HG03045 (cell line): ENCODE measurements around the gene SSBP3.
A peak's percentile ranks its signal among the peaks of the same experiment; 100 is the strongest.
"Not testable (repeated sequence)": the region's sequence is repeated elsewhere in the genome, so short reads cannot be mapped to it uniquely, and the experiment has no call there.

ENCODE experiments used
- ATAC-seq: cut with Tn5 transposase; IDR thresholded peaks from one replicate; pipeline ENCODE4 v1.9.1; 2021; ENCODE audit warnings: mild to moderate bottlenecking, moderate library complexity; ENCODE audit not compliant: unreplicated experiment

SSBP3 gene

DNA sequence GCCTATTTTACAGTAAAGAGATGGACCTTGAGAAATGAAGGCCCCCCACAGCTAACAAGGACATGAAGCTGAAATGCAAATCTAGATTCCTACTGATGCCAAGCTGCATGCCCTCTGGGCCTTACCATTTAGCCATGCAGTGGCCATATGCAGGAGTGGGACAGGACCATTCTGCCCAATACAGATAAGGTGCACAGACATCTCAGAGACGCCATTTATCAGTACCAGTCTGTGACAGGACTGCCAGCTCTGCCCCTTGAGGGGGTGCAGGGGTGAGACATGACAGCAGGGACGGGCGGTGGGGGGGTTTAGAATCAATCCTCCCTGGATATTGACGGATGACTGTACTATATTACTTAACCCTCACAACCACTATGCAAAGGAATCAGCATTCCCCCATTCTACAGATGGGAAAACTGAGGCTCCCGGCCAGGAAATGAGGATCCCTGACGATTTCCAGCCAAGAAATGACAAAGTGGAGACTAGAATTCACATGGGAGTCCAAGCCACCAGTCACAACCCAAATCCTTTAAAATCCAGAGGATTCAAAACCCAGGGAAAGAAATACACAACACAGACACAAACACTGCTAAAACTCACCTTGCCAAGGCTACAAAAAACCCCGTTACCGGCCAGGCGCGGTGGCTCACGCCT lies 10.8 kb downstream of the SSBP3 start:
- no peak for ATAC-seq

DNA sequence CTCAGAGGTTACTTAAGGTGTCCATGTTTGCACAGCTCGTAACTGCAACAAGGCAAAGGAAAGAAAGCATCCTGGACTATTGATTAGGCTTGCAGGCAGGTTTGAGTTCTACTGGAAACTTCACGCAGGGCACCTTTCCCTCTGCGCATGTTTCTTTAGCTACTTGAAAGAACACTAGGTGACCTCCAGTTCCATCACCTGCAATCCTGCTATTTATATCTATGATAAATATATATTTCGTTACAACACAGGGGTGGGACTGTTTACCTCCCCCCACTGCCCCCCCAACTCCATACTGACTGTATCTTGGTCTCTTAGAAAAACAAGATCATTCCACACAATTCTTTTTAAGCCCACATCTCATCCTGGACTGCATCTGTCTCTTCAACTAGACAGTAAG lies 12.1 kb downstream of the SSBP3 start:
- no peak for ATAC-seq

DNA sequence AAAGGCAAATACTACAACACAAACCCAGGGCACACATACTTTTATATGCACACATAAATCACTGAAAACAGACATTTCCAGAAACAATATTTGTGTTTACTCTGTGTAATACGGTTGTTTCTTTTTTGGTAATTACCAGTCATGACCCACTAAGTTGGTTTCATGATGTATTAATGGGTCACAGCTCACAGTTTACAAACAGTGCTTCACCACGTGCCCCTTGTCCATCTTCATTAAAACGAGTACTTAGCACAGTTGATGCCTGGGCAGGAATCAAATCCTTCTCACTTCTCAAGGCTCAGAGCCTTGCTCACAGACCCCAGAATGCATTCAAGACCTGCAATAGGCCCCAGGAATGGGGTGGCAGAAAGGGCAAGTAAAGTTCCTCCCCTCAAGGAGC lies 13.8 kb downstream of the SSBP3 start:
- no peak for ATAC-seq

DNA sequence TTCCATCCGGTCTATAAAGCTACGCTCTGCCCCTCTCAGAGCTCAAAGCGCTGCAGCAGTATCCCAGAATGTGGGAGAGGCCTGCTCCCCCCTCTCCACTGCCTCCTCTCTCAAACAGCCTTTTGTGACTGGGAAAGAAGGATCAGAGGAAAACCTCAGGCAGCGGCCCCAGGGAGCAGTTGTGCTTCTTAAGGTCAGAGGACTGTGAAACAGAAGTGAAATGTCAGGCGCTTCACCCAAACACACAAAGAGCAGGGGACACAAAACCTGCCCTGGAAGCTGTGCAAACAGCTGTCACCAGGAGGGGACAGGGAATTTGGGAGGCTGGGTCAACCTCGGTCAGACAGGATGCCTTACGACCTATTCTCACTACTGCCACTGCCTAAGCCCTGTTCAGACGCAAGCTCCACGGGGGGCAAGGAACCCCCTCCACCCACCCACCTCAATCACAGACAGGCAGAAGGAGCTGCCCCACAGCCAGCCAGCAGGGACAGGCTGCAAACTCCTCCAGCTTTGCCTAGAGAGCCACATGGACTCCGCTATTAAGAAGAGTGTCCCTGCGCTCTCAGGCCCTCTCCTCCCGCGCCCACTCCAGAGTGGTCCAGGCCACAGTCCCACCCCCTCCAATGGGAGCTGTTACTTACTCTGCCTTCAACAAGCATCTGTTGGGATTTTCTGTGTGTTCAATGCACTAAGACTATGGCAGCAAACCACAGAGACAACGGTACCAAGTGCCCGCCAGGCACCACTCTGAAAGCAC lies 14.6 kb downstream of the SSBP3 start:
- no peak for ATAC-seq

- no peak for ATAC-seq
Observed at GRCh38 chr1:54390655-54391054, 15.5 kb downstream of the SSBP3 start.

- ATAC-seq: not testable (repeated sequence)
Observed at GRCh38 chr1:54389608-54390007, 16.6 kb downstream of the SSBP3 start.

GRCh38 chr1:54387419-54387818 lies 18.8 kb downstream of the SSBP3 start:
- no peak for ATAC-seq

GRCh38 chr1:54385727-54386022 lies 20.5 kb downstream of the SSBP3 start:
- ATAC-seq: no peak

DNA sequence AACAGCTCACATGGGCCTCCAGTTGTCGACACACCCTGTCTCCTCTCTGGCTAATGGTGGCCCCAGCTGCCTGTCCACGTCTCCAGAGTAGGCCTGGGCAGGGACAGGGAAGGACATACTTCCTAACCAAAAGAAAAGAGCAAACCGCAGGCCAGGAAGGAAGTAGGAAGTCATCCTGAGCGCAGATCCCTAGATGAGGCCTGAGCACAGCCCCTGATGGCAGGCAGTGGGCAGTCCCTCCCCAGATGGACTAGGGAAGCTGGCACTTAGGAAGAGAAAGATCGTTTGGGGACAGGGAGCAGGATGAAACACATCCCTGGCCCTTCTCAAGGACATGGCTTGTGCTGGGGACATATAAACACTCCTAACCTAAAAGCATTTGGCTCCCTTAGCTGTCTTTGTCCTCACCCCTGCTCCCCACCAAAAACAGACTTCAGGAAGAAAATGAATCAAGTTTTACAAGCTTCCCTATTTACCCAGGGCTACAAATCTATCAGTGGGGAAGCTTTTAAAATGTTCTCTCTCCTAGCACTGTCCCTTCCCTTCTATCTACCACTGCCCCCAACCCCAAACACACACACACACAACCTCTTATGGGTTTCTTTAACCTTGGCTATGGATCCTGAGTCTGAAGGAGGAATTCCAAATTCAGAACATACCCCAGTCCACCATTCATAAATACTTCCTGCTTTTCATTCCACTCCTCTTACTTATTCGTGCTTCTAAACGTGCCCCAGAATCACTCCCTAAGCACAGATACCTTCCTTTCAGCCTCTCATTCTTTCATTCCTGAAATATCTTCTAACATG lies 21.1 kb downstream of the SSBP3 start:
- ATAC-seq: no peak

DNA sequence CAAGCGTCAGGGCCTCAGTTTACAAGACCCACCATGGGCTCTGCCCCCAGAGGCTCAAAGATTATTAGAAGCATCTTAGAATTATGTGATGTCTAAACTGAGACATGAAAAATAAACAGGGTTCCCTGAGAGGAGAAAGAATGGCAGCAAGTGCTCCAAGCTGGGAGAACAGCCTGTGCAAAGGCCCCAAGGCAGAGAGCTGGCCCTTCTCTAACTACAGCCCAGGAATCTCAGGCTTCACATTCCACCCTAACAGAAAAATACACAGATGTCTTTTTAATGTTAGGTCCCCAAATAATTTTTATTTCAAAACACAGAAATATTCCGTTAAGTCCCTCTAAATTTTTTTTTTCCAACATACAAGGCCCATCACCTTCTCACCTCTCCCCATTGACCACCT lies 21.7 kb downstream of the SSBP3 start:
- no peak for ATAC-seq

GRCh38 chr1:54381524-54381923 lies 24.7 kb downstream of the SSBP3 start:
- ATAC-seq: no peak

DNA sequence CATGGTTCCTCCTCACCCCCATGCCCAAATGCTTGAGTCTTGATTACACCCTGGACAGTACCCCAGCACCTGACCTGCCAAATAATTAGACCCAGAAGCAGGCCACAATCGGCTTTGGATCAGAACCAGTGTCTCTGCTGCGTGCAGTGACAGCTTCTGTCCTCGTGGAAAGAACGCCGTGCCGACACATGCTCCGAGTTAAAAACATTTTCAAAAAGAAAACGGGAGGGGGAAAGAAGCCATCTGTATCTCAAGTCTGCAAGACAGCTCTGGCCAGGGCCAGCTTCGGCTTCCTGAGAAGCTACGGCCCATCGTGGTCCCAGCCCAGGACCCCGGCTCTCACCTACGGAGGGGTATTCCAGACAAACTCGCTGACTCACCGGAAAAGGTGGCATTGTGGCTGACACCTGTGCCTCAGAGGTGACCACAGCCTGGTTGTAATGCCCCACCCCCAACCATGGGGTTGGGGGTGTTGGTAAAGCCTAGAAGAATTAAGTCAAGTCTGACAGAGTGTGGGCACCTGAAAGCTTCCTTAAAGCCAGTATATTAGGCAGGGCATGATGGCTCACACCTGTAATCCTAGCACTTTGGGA lies 25.8 kb downstream of the SSBP3 start:
- ATAC-seq: no peak

DNA sequence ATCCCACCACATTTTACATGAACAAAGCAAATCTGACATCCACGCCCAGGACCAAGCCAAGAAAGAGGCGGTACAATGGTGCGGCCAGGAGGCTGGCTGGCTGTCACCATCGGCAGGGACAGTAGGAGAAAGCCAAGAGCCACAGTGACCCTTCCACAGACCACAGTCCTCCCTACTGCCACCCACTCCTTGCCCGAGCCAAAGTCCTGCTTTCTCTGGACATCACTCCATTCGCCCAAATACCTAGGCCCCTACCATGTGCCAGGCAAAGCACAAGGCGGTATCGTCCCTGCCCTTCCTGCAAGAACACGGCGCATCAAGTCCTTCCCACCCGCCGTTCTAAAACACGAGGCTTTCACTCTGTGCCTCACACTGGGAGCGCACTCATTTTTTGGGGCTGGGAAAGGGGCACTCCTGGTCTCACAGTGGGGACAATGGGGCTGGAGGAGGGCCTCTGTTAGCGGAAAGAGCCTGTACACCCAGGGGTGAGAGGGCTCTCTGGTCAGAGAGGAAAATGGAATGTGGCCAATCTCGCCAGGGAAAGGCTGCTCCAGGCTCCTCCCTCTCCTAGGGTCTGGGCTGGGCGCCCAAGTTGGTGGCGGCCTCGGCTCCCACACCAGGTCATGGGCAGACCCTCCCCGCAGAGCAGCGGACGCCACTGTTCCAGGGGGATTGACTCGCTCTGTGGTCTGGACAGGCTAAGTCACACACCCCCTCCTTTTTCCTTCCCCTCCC lies 26.5 kb downstream of the SSBP3 start:
- no peak for ATAC-seq

DNA sequence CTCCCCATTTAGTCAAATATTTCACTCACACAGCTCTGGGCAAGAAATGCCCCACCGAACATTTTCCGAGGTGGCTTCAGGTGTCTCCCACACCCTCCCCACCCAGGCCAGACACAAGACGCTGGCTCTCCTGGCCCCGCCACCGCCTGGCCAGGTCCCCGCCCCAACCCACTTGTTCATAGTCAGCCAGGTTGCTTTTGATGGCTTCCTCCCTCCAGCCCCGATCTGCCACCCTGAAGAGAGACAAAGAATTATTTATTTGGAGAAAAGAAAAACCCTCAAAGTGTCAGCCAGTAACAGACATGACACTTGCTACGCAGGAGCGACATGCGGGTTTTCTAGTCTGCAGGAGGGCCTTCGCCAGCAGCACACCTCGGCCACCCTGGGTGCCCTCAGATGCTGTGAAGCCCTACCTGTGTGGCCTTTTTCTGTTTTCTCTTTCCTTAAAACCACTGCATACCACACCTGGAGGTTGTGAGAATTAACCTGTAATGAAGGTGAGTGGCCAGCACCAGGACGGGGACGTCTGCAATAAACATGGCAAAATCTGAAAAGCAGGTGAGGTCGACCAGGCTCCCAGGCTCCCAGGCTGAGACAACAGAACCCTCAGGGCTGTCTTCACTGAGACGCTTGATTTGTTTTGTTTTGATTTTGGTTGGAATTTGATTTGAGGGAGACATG lies 27.2 kb downstream of the SSBP3 start:
- no peak for ATAC-seq

DNA sequence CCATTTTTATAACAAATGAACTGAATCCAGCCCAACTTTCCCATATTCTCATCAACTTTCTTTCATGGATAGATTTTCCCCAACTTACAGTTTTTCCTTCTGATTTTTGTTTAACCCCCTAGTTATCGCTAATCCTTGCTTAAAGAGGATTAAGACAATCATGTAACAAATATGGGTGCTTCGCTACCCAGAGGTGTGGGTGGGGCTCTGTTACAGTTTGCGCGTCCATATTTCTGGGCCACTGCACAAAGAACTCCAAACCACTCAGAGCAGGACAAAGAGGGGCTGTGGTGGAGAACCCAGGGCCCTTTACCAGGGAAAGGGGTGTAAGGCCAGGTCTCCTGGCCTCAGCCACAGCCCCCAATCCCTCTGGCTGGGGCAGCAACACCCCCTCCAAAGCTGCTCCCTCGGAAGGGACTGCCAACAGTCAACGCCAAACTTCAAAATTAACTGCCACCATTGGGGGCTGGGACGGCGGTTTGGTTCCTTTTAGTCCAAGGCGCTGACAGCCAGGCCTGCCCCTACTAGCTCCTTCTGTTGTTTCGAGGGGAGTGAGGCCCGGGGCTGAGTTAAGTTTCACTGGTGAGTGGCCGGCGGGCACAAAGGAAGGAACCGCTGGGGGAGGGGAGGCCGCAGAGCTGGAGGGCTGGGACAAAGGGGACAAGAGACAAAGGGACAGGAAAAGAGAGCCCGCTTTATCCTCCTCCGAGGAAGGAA lies 27.9 kb downstream of the SSBP3 start:
- ATAC-seq: no peak

DNA sequence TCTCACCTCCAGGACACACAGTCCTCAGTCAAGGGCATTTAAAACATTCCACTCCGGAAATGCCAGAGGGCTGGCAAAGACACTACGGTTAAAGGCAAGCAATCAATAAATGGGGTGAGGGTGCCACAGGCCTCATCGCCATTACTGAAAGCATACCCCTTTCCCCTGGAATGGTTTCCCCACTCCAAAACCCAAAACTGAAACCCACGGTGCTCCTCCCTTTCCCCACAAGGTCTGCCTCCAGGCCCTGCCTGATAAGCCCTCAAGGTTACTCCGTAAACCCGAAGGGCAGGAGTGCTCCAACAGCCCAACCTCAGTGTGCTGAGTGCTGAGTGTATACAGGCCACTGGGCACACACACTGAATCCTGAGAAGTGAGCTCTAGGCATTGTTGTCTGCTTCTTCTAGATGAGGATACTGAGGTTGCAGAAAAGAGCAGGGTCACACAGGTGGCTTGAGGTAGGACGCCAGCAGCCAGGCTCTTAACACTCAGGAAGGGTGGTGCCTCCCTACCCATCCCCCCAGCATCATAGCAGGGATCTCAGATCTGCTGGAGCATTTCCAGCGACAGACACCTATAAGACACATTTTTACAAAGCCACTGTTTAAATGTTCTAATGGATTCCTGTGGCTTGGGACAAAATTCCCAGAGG lies 29.0 kb downstream of the SSBP3 start:
- no peak for ATAC-seq

- ATAC-seq: peak; percentile 64
Observed at GRCh38 chr1:54376430-54377039, 29.7 kb downstream of the SSBP3 start.

GRCh38 chr1:54375712-54376429 lies 30.3 kb downstream of the SSBP3 start:
- no peak for ATAC-seq
